SK-N-SH treated with all-trans-retinoic acid at 6 μM for 48 hours (cell line): Measurements from ENCODE around the gene FAF1.

Experiments used
- ARNTL ChIP-seq: fragments of 450-650 bp; formaldehyde crosslinking; IDR thresholded peaks from 2 replicates; pipeline ENCODE4 v1.5.0; 2020; ENCODE audit warnings: low read depth, mild to moderate bottlenecking, moderate library complexity, borderline replicate concordance
- OSR1 ChIP-seq: fragments of 250-450 bp; sonication (Bioruptor Pico); IDR thresholded peaks from 2 replicates; pipeline ENCODE4 v1.8.0; 2022; ENCODE audit warnings: moderate library complexity, mild to moderate bottlenecking, inconsistent platforms
- POU6F1 ChIP-seq: fragments of 250-450 bp; sonication (Bioruptor Pico); IDR thresholded peaks from 2 replicates; pipeline ENCODE4 v1.8.0; 2021; ENCODE audit warnings: low read depth, mild to moderate bottlenecking, moderate library complexity, borderline replicate concordance
- ZFP3 ChIP-seq: fragments of 250-450 bp; sonication (Bioruptor Pico); IDR thresholded peaks from 2 replicates; pipeline ENCODE4 v1.5.0; 2020; ENCODE audit warnings: mild to moderate bottlenecking, moderate library complexity
- TF ChIP-seq, protein P1 (sequence below): fragments of 250-450 bp; sonication (Bioruptor Pico); IDR thresholded peaks from 2 replicates; pipeline ENCODE4 v1.8.0; 2020; ENCODE audit warnings: mild to moderate bottlenecking, moderate library complexity, borderline replicate concordance
- TF ChIP-seq, protein P2 (sequence below): fragments of 250-450 bp; sonication (Bioruptor Pico); IDR thresholded peaks from 2 replicates; pipeline ENCODE4 v1.5.1; 2021; ENCODE audit warnings: mild to moderate bottlenecking, moderate library complexity

DNA sequence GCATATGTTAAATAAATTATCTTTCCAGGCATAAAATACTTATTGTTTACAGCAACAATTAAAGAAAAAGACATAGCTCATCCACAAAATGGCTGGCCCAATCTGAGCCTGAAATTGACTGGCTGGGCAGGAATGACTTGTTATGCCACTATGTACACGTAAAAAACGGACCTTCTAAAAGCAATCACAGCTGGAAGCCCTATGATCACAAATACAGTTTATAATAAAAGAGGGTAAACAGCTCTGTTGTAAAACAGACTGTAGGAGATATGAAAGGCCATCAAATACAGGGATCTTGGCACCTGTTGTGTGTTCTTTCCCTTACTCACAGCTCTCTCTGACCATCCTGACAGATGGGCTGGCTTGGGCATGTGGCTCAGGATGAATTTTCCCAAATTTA, 466.4 kb downstream of the FAF1 start:
- TF ChIP-seq, protein P1, sequence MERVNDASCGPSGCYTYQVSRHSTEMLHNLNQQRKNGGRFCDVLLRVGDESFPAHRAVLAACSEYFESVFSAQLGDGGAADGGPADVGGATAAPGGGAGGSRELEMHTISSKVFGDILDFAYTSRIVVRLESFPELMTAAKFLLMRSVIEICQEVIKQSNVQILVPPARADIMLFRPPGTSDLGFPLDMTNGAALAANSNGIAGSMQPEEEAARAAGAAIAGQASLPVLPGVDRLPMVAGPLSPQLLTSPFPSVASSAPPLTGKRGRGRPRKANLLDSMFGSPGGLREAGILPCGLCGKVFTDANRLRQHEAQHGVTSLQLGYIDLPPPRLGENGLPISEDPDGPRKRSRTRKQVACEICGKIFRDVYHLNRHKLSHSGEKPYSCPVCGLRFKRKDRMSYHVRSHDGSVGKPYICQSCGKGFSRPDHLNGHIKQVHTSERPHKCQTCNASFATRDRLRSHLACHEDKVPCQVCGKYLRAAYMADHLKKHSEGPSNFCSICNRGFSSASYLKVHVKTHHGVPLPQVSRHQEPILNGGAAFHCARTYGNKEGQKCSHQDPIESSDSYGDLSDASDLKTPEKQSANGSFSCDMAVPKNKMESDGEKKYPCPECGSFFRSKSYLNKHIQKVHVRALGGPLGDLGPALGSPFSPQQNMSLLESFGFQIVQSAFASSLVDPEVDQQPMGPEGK: no peak
- TF ChIP-seq ARNTL (CRISPR knock-in tag): no peak
- TF ChIP-seq, protein P2, sequence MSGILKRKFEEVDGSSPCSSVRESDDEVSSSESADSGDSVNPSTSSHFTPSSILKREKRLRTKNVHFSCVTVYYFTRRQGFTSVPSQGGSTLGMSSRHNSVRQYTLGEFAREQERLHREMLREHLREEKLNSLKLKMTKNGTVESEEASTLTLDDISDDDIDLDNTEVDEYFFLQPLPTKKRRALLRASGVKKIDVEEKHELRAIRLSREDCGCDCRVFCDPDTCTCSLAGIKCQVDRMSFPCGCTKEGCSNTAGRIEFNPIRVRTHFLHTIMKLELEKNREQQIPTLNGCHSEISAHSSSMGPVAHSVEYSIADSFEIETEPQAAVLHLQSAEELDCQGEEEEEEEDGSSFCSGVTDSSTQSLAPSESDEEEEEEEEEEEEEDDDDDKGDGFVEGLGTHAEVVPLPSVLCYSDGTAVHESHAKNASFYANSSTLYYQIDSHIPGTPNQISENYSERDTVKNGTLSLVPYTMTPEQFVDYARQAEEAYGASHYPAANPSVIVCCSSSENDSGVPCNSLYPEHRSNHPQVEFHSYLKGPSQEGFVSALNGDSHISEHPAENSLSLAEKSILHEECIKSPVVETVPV (CRISPR knock-in tag): no peak
- no peak for TF ChIP-seq ZFP3 (CRISPR knock-in tag)
- no peak for TF ChIP-seq OSR1
- no peak for TF ChIP-seq POU6F1 (CRISPR knock-in tag)
